GM12874 (cell line): ENCODE measurements around the gene ETS1.

Experiments used
- TF ChIP-seq, protein P1 (sequence below): IDR thresholded peaks from 2 replicates; pipeline ENCODE4 v1.5.1; 2011; ENCODE audit warnings: low read depth, mild to moderate bottlenecking, control low read depth, low read length, moderate library complexity; ENCODE audit not compliant: insufficient read depth

Gene ETS1

DNA sequence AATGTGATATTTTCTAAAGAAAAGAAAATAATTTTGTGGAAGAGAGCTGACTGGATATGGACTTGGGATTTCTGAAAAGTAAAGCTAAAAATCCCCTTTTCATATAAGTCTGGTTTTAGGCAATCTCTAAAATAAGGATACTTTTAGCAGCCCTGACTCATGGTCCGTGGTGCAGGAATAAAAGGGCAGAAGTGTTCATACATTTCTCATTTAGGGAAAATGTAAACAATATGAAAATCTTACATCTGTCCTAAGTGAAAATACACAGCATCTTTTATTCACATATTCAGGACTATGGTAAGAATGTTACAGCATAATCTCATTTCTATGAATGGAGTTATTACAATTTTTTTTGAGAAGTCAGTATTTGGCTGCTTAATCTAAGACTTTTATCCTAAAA lies 735 bp upstream of the ETS1 start:
- TF ChIP-seq, protein P1, sequence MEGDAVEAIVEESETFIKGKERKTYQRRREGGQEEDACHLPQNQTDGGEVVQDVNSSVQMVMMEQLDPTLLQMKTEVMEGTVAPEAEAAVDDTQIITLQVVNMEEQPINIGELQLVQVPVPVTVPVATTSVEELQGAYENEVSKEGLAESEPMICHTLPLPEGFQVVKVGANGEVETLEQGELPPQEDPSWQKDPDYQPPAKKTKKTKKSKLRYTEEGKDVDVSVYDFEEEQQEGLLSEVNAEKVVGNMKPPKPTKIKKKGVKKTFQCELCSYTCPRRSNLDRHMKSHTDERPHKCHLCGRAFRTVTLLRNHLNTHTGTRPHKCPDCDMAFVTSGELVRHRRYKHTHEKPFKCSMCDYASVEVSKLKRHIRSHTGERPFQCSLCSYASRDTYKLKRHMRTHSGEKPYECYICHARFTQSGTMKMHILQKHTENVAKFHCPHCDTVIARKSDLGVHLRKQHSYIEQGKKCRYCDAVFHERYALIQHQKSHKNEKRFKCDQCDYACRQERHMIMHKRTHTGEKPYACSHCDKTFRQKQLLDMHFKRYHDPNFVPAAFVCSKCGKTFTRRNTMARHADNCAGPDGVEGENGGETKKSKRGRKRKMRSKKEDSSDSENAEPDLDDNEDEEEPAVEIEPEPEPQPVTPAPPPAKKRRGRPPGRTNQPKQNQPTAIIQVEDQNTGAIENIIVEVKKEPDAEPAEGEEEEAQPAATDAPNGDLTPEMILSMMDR = no peak

DNA sequence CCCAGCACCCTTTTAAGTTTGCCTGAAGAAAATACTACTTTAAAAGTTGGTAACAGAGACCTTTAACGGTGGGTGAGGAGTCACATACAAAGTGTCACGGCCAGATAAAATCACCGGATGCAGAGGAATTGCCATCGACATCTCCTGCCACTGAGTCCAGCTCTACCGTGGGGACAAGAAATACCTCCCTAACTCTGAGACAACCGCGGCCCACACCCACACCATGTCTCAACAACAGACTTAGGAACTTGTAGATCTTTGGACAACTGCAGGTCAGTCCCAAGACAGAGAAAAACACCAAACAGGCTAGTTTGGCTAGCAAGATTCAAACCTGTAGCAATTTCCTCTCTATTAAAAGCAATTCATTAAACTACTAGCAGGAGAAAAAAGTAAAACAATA lies 669 bp downstream of the ETS1 start:
- TF ChIP-seq, protein P1 = no peak

- TF ChIP-seq, protein P1 = no peak
Observed at GRCh38 chr11:128585498-128586238, 1.7 kb downstream of the ETS1 start.

DNA sequence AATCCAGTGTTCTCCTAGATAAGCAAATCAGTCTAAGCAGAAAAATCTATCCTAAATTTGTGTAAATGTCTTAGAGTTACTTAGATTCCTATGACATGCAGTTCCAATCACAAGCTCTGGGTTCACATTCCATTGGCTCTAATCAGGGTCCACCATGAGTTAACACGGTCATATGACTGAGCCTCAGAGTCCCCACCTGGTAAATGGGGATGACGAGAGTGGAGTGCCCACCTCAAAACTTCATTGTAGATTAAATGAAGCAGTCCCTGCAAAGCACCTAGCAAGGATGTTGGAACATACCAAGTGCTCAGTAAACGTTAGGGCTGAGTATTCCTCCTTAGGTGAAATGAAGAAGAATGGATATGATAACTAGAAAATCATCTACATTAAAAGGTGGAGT lies 3.1 kb downstream of the ETS1 start:
- TF ChIP-seq, protein P1 = no peak

DNA sequence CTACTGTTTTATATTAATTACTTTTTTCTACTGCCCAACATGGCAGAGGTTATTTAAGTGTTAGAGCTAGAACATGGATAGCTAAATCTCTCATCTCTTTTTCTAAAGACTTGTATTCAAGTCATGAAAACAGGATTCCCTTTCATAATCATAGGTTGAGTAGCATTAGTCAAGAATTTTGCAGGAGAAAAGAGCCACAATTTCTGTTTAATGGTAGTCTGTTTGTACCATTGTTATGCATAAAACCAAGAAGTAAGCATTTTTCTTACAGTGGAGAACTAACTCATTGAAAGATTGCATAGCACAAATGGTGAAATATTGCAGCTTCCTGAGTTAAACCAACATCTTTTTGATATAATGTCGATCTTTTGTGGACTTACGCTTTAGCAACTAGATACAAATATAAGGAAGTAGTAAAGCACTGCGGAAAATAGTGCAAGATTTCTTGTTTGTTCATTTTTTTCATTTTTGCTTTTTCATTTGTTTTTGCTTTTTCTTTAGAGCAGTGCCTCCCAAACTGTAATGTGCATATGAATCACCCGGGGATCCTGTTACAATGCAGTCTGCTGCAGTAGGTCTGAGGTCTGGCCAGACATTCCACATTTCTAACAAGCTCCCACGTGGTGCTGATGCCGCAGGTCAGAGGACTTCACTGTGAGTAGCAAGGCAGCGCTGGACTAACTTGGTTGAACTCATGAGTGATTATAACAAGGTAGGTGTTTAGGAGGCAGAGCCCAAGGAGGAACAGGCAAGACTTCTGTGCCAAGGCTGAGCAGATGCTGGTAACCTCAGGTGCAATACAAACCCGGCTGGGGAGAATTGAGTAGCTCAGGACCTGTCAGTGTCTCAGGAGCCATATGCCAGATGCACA lies 4.6 kb downstream of the ETS1 start:
- TF ChIP-seq, protein P1 = no peak

DNA sequence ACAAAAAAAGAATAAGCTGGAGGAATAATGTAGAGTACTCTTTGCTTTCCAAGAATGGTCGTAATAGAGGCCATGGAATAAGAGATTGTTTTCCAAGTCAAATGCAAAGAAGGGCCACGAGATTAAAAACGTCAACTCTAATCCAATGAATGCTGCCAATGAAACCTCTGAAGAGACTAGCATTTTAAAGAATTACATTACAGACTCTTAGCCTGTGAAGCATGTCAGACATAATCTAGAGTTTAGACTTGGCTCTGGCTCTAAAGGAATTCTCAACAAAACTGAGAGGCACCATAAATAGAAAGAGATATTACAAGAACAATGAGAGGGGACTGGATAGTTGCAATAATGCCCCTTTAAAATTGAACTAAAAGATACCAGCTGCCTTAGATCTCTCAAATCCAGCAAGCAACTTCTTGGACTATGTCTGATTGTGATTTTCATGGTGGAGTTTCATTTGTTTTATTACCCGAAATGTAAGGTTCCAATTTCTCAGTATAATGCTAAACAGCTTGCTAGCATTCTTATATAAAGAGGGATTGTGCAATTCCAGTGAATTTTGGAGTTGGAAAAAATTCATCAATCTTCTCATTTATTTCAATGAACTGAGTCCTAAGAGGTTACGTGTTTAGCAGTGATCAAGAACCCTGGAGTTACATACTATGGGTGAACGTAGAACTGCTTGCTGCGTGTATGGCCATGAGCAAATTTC lies 5.6 kb downstream of the ETS1 start:
- TF ChIP-seq, protein P1 = no peak

DNA sequence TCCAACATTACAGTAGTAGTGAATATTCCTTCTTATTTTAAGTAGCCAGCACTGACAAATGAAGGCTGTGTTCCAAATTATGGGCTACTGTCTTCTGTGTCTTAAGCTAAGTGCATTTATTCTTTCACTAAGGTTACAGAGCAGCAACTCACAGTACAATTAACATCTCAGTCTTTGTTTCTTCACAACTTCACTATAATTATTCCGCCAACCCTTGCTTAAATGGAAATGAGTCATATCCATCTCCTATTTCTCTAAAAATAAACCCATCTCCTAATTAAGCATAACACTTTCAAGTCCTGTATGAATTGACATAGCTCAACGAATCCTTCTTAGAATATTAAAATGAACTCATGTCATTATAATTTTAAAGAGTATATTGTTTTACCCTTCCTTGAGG lies 6.7 kb downstream of the ETS1 start:
- TF ChIP-seq, protein P1 = no peak
